Hepatocyte (in vitro differentiated cells): ENCODE data around the gene ZNF605.

Experiments used
- EZH2phosphoT487 ChIP-seq: fragments of 200-600 bp; sonication (generic); IDR thresholded peaks from one replicate; pipeline ENCODE4 v1.6.1; 2018; ENCODE audit warnings: antibody characterized with exemption, mild to moderate bottlenecking, low read depth, moderate library complexity; ENCODE audit not compliant: unreplicated experiment, severe bottlenecking
- TF ChIP-seq, protein P1 (sequence below): fragments of 200-600 bp; sonication (generic); IDR thresholded peaks from 2 replicates; pipeline ENCODE4 v1.5.1; 2016; ENCODE audit warnings: antibody characterized with exemption, mild to moderate bottlenecking; ENCODE audit not compliant: poor library complexity

DNA sequence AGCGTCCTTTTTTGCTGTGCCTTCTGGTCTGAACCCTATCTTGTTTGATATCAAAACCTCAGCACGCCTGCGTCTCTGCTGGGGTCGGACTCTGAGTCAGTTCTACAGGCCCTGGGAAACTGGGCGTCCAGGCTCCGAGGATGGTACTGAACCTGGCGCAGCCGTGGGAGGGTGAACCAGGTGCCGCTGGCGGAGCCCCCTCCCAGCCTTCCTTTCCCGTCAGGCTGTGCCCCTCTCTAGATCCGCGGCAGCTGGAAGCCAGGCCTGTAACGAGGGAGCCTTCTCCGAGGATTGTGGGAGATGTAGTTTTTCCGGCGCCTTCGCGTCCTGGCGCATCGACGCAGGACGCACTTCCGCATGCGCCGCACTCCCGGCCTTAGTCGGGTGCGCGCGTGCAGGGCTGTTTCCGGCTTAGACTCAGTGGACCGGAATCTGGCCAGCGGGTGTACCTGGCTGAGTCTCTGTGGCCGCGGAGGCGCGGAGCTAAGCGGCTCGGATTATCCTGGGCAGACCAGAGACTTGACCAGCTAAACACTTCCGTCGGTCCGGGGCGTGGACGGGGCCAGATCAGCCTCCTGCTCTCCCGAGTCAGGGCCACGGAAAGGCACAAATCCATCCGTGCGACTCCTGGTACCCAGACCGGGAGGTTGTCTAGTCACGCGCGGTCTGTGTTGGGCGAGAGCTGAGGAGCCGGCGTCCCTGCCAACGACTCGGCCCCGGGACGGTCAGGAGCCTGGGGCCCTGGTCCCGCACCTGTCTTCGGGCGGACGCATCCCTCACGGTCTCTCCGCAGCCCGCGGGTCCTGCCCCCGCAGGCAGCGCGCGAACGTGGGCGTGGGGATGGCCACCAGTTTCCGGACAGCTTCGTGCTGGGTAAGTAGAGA, 30.1 kb upstream of the ZNF605 start, which contains the start of gene ZNF26:
- TF ChIP-seq, protein P1, sequence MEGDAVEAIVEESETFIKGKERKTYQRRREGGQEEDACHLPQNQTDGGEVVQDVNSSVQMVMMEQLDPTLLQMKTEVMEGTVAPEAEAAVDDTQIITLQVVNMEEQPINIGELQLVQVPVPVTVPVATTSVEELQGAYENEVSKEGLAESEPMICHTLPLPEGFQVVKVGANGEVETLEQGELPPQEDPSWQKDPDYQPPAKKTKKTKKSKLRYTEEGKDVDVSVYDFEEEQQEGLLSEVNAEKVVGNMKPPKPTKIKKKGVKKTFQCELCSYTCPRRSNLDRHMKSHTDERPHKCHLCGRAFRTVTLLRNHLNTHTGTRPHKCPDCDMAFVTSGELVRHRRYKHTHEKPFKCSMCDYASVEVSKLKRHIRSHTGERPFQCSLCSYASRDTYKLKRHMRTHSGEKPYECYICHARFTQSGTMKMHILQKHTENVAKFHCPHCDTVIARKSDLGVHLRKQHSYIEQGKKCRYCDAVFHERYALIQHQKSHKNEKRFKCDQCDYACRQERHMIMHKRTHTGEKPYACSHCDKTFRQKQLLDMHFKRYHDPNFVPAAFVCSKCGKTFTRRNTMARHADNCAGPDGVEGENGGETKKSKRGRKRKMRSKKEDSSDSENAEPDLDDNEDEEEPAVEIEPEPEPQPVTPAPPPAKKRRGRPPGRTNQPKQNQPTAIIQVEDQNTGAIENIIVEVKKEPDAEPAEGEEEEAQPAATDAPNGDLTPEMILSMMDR = no peak
- TF ChIP-seq EZH2phosphoT487 = no peak
